K562 (cell line): ENCODE results near the gene PRKCG. TPM values are rescaled to one million over a fixed set of nuclear protein-coding genes. Genes with fewer than 3 reads are reported as not detected.

Source experiments
- ATAC-seq: fragments of 200-7000 bp; cut with Tn5 transposase; 3 replicates; pipeline ENCODE4 v1.9.1; 2020; ENCODE audit warnings: moderate library complexity
- BruUV-seq: library from RNA; stranded (reverse); fragments of 400-500 nt; replicated peaks from 2 replicates; lab custom pipeline; 2021; lab: Mats Ljungman, UMichigan
- CTCF ChIA-PET: fragments of 300-600 bp; formaldehyde crosslinking; extraction: SDS; loops from one replicate; lab custom pipeline; 2021; ENCODE audit warnings: low intra/inter-chr PET ratio; lab: Yijun Ruan, JAX
- POLR2A ChIA-PET: fragments of 300-600, 350-650 bp; sonication (Branson Sonifier 250); formaldehyde crosslinking; extraction: SDS; loops from one replicate; lab custom pipeline; 2021; ENCODE audit warnings: antibody characterized with exemption, inconsistent platforms; lab: Yijun Ruan, JAX
- DNase-seq, 4 experiments: peaks; one replicate each; pipeline versions ENCODE4 v3.0.0 to v3.0.0-alpha.2; 2011 to 2018; ENCODE audit warnings: low spot score in 3 of 4, mixed read lengths in 3 of 4; ENCODE audit errors: extremely low read depth in 1 of 4
- FAIRE-seq: peaks from 2 replicates; lab custom pipeline; 2011; peaks lifted over from hg19 to GRCh38; lab: Jason Lieb, UNC
- H2AFZ ChIP-seq: 2 replicates; pipeline ENCODE4 v1.6.0; 2011; ENCODE audit warnings: low read depth, low read length, control low read depth, inconsistent platforms
- H3K27ac ChIP-seq: fragments of 200-600 bp; 3 replicates; pipeline ENCODE4 v1.8.0; 2011; ENCODE audit warnings: low read depth, mild to moderate bottlenecking, control low read depth, inconsistent platforms, low read length, moderate library complexity, mixed read lengths; ENCODE audit errors: extremely low read depth
- H3K27me3 ChIP-seq, 2 experiments: fragments of 300-600 bp in 1 of 2; 2 replicates in 1 of 2; 3 replicates in 1 of 2; pipeline versions ENCODE4 v1.6.0 to v1.8.0; 2011; ENCODE audit warnings: inconsistent platforms in 2 of 2, low read length in 2 of 2, mild to moderate bottlenecking in 1 of 2, mixed read lengths in 1 of 2, moderate library complexity in 1 of 2; ENCODE audit not compliant: control insufficient read depth in 2 of 2, insufficient read depth in 2 of 2
- H3K36me3 ChIP-seq: fragments of 300-600 bp; 3 replicates; pipeline ENCODE4 v1.8.0; 2011; ENCODE audit warnings: mild to moderate bottlenecking, low read length, inconsistent platforms; ENCODE audit not compliant: control insufficient read depth, insufficient read depth
- H3K4me1 ChIP-seq, 2 experiments: fragments of 200-600 bp in 1 of 2; replicated peaks in 1 of 2; 2 replicates in 1 of 2; 3 replicates in 1 of 2; pipeline versions ENCODE4 v1.5.1 to v1.8.0; 2011; ENCODE audit warnings: inconsistent platforms in 2 of 2, low read length in 2 of 2, mild to moderate bottlenecking in 1 of 2, mixed read lengths in 1 of 2, moderate library complexity in 1 of 2; ENCODE audit not compliant: control insufficient read depth in 2 of 2, insufficient read depth in 2 of 2
- H3K4me2 ChIP-seq: 2 replicates; pipeline ENCODE4 v1.6.1; 2011; ENCODE audit warnings: low read length, control low read depth, inconsistent platforms, mixed read lengths; ENCODE audit not compliant: insufficient read depth
- H3K4me3 ChIP-seq: fragments of 200-600 bp; sonication (generic), shearing (Covaris generic); 2 replicates; pipeline ENCODE4 v1.5.1; 2016; ENCODE audit warnings: control low read depth, inconsistent platforms
- H3K79me2 ChIP-seq: fragments of 200-600 bp; 3 replicates; pipeline ENCODE4 v1.8.0; 2011; ENCODE audit warnings: low read length, inconsistent platforms; ENCODE audit not compliant: control insufficient read depth, insufficient read depth
- H3K9ac ChIP-seq, 2 experiments: 2 replicates each; pipeline versions ENCODE4 v1.6.0 to v1.6.1; 2011; ENCODE audit warnings: low read depth in 2 of 2, low read length in 2 of 2, control low read depth in 1 of 2, inconsistent platforms in 1 of 2, mild to moderate bottlenecking in 1 of 2, mixed read lengths in 1 of 2; ENCODE audit not compliant: insufficient read depth in 1 of 2
- H3K9me1 ChIP-seq: one replicate; pipeline ENCODE4 v1.6.0; 2011; ENCODE audit warnings: inconsistent platforms, mild to moderate bottlenecking, low read length, moderate library complexity; ENCODE audit not compliant: control insufficient read depth, insufficient read depth
- H3K9me3 ChIP-seq: replicated peaks from 2 replicates; pipeline ENCODE4 v1.5.1; 2011; ENCODE audit warnings: low read depth, low read length, inconsistent platforms; ENCODE audit not compliant: control insufficient read depth, insufficient read depth
- H4K20me1 ChIP-seq: replicated peaks from 2 replicates; pipeline ENCODE4 v1.6.1; 2011; ENCODE audit warnings: low read length, inconsistent platforms, mixed read lengths; ENCODE audit not compliant: control insufficient read depth, insufficient read depth
- CHCHD3 ChIP-seq: fragments of 250-450 bp; sonication (Bioruptor Pico); IDR thresholded peaks from 2 replicates; pipeline ENCODE4 v2.1.2; 2022; ENCODE audit warnings: mild to moderate bottlenecking
- COPS2 ChIP-seq: fragments of 450-650 bp; conservative IDR thresholded peaks from 2 replicates; pipeline ENCODE4 v1.6.1; 2016; ENCODE audit warnings: mild to moderate bottlenecking, moderate library complexity
- GTF2A2 ChIP-seq: IDR thresholded peaks from 2 replicates; pipeline ENCODE4 v1.6.1; 2016; ENCODE audit warnings: mild to moderate bottlenecking, missing genetic modification characterization, missing compliant biosample characterization
- MTA3 ChIP-seq: fragments of 450-650 bp; formaldehyde crosslinking; IDR thresholded peaks from 2 replicates; pipeline ENCODE4 v1.6.1; 2017; ENCODE audit warnings: mild to moderate bottlenecking, borderline replicate concordance
- OTX1 ChIP-seq: fragments of 450-650 bp; formaldehyde crosslinking; IDR thresholded peaks from 2 replicates; pipeline ENCODE4 v1.4.0; 2022; ENCODE audit warnings: mild to moderate bottlenecking
- POLR3A ChIP-seq: IDR thresholded peaks from 2 replicates; pipeline ENCODE4 v1.6.1; 2011; ENCODE audit warnings: borderline replicate concordance, mild to moderate bottlenecking, moderate library complexity; ENCODE audit not compliant: insufficient read length, insufficient read depth; ENCODE audit errors: extremely low read depth
- POU5F1 ChIP-seq: fragments of 150-350 bp; IDR thresholded peaks from 2 replicates; pipeline ENCODE4 v1.6.1; 2014; ENCODE audit warnings: borderline replicate concordance, low read length, low read depth, mild to moderate bottlenecking; ENCODE audit not compliant: partially characterized antibody
- RBBP5 ChIP-seq: fragments of 200-600 bp; sonication (generic); IDR thresholded peaks from 2 replicates; pipeline ENCODE4 v1.6.1; 2012; ENCODE audit warnings: borderline replicate concordance, mild to moderate bottlenecking, low read length, control low read depth, inconsistent platforms; ENCODE audit not compliant: insufficient read depth, poor library complexity, severe bottlenecking
- SMARCB1 ChIP-seq: IDR thresholded peaks from 2 replicates; pipeline ENCODE4 v1.6.1; 2011; ENCODE audit warnings: improper control_type of control experiment, low read depth; ENCODE audit not compliant: insufficient read length
- TCFL5 ChIP-seq: fragments of 250-450 bp; sonication (Bioruptor Pico); conservative IDR thresholded peaks from 2 replicates; pipeline ENCODE4 v1.6.1; 2021; ENCODE audit warnings: mild to moderate bottlenecking, moderate library complexity, matching md5 sums
- XRCC5 ChIP-seq: fragments of 200-400 bp; formaldehyde crosslinking; IDR thresholded peaks from 2 replicates; pipeline ENCODE4 v1.6.1; 2017; ENCODE audit warnings: low read depth, mild to moderate bottlenecking, low read length
- ZBED1 ChIP-seq: IDR thresholded peaks from 2 replicates; pipeline ENCODE4 v1.6.1; 2014
- WGBS: fragments of 100-300 bp; shearing (Covaris generic); methylation state at CpG from one replicate; pipeline ENCODE4 v1.1.6; 2016; ENCODE audit warnings: low coverage, mixed read lengths; ENCODE audit not compliant: insufficient coverage; ENCODE audit errors: missing lambda C conversion rate; 5-methylcytosine and 5-hydroxymethylcytosine counted together
- in situ Hi-C: fragments of 300-500 bp; cut with MboI; formaldehyde crosslinking; loops from 4 replicates; pipeline ENCODE4 v1.15.0; 2018; ENCODE audit warnings: inconsistent platforms, mixed read lengths
- intact Hi-C: fragments of 100-400 bp; cut with micrococcal nuclease; formaldehyde crosslinking; loops from 2 replicates; pipeline ENCODE4 v1.14.2; 2022
- polyA plus RNA-seq, 8 experiments: library from polyadenylated mRNA; depleted of rRNA in 4 of 8; stranded (reverse) in 5 of 8; unstranded in 3 of 8; fragments of >200 nt; fragmentation: Nextera tagmentation in 2 of 8; fragmentation: Illumina TruSeq in 1 of 8; extraction: Ambion mirVana in 2 of 8; extraction: Trizol in 1 of 8; gene quantifications; 2 replicates each; pipeline versions ENCODE4 v1.2.1 to v1.2.3, GENCODE V29; 2011 to 2014; ENCODE audit warnings: inconsistent platforms in 1 of 8, missing spikeins in 1 of 8
- total RNA-seq, 7 experiments: library from RNA; depleted of rRNA in 6 of 7; stranded (reverse); fragments of >200 nt in 6 of 7; fragmentation: Illumina TruSeq in 2 of 7; extraction: Trizol in 2 of 7; gene quantifications; 2 replicates each; pipeline versions ENCODE4 v1.2.1 to v1.2.3, GENCODE V29; 2011 to 2021; ENCODE audit warnings: low replicate concordance in 1 of 7
- TF ChIP-seq, protein P1 (sequence below), 2 experiments: fragments of 250-450 bp in 1 of 2; fragments of 450-650 bp in 1 of 2; sonication (Bioruptor Pico) in 1 of 2; IDR thresholded peaks; 2 replicates each; pipeline versions ENCODE4 v1.6.1 to v1.8.0; 2016 to 2021; ENCODE audit warnings: mild to moderate bottlenecking in 2 of 2, moderate library complexity in 2 of 2, missing compliant biosample characterization in 1 of 2, missing genetic modification characterization in 1 of 2
- TF ChIP-seq, protein P2 (sequence below): sonication (generic); formaldehyde crosslinking; IDR thresholded peaks from 2 replicates; pipeline ENCODE4 v1.8.1; 2023; ENCODE audit warnings: mild to moderate bottlenecking, missing genetic modification reagents
- TF ChIP-seq, protein P3 (sequence below): fragments of 250-450 bp; sonication (Bioruptor Pico); IDR thresholded peaks from 2 replicates; pipeline ENCODE4 v1.8.0; 2022; ENCODE audit warnings: inconsistent platforms, mild to moderate bottlenecking, moderate library complexity, borderline replicate concordance
- TF ChIP-seq, protein P4 (sequence below): fragments of 200-800 bp; sonication (Bioruptor generic); IDR thresholded peaks from 2 replicates; pipeline ENCODE4 v1.6.1; 2017; ENCODE audit warnings: missing genetic modification characterization, missing compliant biosample characterization
- TF ChIP-seq, protein P5 (sequence below): fragments of 450-650 bp; formaldehyde crosslinking; IDR thresholded peaks from 2 replicates; pipeline ENCODE4 v1.4.0; 2020; ENCODE audit warnings: mild to moderate bottlenecking, moderate library complexity

PRKCG gene
- total and polyA plus RNA-seq, 9 of the 15 experiments (the other 6 are each of a cell fraction or from before 2014, with no cell fraction given) = not detected

DNA sequence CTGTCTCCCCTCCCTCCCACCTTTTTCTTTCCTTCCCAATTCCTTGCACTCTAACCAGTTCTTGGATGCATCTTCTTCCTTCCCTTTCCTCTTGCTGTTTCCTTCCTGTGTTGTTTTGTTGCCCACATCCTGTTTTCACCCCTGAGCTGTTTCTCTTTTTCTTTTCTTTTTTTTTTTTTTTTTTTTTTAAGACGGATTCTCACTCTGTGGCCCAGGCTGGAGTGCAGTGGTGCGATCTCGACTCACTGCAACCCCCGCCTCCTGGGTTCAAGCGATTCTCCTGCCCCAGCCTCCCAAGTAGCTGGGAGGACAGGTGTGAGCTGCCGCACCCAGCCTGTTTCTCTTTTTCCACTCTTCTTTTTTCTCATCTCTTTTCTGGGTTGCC is 7.4 kb upstream of the PRKCG start:
- Histone ChIP-seq H3K4me1 (peaks cover 13 to 41% of the 10 kb centered on the region in 2 experiments; a peak in 4 of 5 replicates), H3K36me3 (peaks cover 42% of the 10 kb centered on the region; the same call in 2 of the 3 replicates)
- CTCF ChIA-PET = no interaction called here
- TF ChIP-seq MTA3 (no peak), GTF2A2 (no peak), CHCHD3 (no peak), POU5F1 (no peak), XRCC5 (no peak), COPS2 (no peak), POLR3A (no peak), SMARCB1 (no peak), TCFL5 (CRISPR knock-in tag) (no peak), OTX1 (CRISPR knock-in tag) (no peak), RBBP5 (no peak), ZBED1 (no peak)
- TF ChIP-seq, protein P1, sequence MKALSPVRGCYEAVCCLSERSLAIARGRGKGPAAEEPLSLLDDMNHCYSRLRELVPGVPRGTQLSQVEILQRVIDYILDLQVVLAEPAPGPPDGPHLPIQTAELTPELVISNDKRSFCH (CRISPR knock-in tag; IDR thresholded peaks at IDR 0.05) = no peak
- TF ChIP-seq, protein P1 (tag; IDR thresholded peaks at IDR 0.05) = no peak
- TF ChIP-seq, protein P2, sequence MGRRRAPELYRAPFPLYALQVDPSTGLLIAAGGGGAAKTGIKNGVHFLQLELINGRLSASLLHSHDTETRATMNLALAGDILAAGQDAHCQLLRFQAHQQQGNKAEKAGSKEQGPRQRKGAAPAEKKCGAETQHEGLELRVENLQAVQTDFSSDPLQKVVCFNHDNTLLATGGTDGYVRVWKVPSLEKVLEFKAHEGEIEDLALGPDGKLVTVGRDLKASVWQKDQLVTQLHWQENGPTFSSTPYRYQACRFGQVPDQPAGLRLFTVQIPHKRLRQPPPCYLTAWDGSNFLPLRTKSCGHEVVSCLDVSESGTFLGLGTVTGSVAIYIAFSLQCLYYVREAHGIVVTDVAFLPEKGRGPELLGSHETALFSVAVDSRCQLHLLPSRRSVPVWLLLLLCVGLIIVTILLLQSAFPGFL (CRISPR knock-in tag) = no peak
- TF ChIP-seq, protein P3, sequence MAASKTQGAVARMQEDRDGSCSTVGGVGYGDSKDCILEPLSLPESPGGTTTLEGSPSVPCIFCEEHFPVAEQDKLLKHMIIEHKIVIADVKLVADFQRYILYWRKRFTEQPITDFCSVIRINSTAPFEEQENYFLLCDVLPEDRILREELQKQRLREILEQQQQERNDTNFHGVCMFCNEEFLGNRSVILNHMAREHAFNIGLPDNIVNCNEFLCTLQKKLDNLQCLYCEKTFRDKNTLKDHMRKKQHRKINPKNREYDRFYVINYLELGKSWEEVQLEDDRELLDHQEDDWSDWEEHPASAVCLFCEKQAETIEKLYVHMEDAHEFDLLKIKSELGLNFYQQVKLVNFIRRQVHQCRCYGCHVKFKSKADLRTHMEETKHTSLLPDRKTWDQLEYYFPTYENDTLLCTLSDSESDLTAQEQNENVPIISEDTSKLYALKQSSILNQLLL (CRISPR knock-in tag) = no peak
- TF ChIP-seq, protein P4, sequence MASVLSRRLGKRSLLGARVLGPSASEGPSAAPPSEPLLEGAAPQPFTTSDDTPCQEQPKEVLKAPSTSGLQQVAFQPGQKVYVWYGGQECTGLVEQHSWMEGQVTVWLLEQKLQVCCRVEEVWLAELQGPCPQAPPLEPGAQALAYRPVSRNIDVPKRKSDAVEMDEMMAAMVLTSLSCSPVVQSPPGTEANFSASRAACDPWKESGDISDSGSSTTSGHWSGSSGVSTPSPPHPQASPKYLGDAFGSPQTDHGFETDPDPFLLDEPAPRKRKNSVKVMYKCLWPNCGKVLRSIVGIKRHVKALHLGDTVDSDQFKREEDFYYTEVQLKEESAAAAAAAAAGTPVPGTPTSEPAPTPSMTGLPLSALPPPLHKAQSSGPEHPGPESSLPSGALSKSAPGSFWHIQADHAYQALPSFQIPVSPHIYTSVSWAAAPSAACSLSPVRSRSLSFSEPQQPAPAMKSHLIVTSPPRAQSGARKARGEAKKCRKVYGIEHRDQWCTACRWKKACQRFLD (CRISPR knock-in tag) = no peak
- TF ChIP-seq, protein P5, sequence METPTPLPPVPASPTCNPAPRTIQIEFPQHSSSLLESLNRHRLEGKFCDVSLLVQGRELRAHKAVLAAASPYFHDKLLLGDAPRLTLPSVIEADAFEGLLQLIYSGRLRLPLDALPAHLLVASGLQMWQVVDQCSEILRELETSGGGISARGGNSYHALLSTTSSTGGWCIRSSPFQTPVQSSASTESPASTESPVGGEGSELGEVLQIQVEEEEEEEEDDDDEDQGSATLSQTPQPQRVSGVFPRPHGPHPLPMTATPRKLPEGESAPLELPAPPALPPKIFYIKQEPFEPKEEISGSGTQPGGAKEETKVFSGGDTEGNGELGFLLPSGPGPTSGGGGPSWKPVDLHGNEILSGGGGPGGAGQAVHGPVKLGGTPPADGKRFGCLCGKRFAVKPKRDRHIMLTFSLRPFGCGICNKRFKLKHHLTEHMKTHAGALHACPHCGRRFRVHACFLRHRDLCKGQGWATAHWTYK = no peak

More for the DNA sequence above, 7.4 kb upstream of the PRKCG start:
- intact Hi-C loops = no loop called here
- Histone ChIP-seq H4K20me1 (0 out of 2 replicates have a peak, but pooled peaks cover 5% of the 10 kb centered on the region), H3K4me3 (no peak overlapping the region), H3K27ac (no peak overlapping the region), H3K4me2 (no peak overlapping the region), H3K9ac (peak overlapping the region in 1 of 2 experiments; percentile 81; a peak in 1 of 4 replicates), H3K79me2 (peaks cover 37% of the 10 kb centered on the region), H2AFZ (no peak overlapping the region), H3K9me3 (no peaks in the 10 kb centered on the region), H3K9me1 (no peaks in the 10 kb centered on the region), H3K27me3 (no peaks in the 10 kb centered on the region)
- 74% methylated on average over 3 of the region's 6 CpGs for WGBS
- no TSS peak for BruUV-seq
- no peak for FAIRE-seq
- DNase-seq = no peak
- in situ Hi-C loops = no loop called here
- no peak for ATAC-seq
- POLR2A ChIA-PET = no interaction called here
